NCI-H2196 treated with DMSO at 0.1 percent for 48 hours (cell line): ENCODE results near the gene NAA30.
A peak's percentile ranks its signal among the peaks of the same experiment; 100 is the strongest.
"Not testable (repeated sequence)": the region's sequence is repeated elsewhere in the genome, so short reads cannot be mapped to it uniquely, and the experiment has no call there.

Source experiments
- DNase-seq: peaks from one replicate; lab custom pipeline; 2025; ENCODE audit not compliant: unreplicated experiment; lab: John Stamatoyannopoulos, UW

NAA30 gene

DNA sequence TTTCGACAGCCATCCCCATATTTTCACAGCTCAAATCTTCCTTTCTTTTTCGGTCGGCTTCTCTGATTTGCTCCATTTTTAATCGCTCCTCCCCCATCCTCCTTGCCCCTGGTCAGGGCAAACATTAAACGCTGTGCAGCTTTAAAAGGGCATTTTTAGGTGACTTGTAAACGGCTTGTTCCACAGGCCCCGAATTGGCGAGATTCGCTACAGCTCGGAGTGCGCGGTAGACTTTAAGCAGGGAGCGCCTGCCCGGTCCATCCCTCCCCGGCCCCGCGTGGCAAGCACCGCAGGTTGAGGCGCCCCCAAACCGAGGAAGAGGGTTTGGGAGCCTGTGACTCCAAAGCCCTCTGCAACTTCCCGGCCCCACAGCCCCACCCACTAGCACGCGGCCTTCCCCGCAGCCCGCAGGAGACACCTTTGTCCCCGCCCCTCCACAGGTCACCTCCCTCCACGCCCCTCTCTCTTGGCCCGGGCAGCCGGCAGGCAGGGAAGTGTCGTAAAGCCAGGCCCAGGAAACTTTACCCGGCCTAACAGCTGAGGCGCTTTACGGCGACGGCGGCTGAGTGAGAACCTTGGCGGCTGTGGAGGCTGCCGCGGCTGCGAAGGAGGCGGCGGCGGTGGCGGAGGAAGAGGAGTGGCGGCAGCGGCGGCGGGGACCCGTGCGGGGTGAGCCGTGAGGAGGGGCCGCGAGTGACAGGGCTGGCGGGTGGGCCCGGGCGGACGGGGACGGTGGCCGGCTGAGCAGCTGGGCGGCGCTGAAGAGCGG, at the start of gene NAA30:
Gene NAA30 (plus strand): TSS at position 550 of the 769 bp plus-strand sequence. CDS start 372 bp downstream, outside the sequence.
- DNase-seq, result peak; percentile 91

DNA sequence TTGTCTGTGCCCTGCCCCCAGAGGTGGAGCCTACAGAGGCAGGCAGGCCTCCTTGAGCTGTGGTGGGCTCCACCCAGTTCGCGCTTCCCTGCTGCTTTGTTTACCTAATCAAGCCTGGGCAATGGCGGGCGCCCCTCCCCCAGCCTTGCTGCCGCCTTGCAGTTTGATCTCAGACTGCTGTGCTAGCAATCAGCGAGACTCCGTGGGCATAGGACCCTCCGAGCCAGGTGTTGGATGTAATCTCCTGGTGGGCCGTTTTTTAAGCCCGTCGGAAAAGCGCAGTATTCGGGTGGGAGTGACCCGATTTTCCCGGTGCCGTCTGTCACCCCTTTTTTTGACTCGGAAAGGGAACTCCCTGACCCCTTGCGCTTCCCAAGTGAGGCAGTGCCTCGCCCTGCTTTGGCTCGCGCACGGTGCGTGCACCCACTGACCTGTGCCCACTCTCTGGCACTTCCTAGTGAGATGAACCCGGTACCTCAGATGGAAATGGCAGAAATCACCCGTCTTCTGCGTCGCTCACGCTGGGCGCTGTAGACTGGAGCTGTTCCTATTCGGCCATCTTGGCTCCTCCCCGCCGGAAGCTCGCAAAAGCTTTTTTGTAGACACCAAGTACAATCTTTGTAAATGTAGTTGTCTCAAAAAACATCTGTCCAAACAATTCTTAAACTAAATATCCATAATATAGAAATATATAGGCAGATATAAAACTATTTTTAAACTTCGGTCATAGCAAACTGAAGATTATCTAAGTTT, 46.7 kb upstream of the NAA30 start:
- not testable (repeated sequence) for DNase-seq

- DNase-seq, result no peak
These were observed 45.3 kb upstream of the NAA30 start for GRCh38 chr14:57345106-57345505.

DNA sequence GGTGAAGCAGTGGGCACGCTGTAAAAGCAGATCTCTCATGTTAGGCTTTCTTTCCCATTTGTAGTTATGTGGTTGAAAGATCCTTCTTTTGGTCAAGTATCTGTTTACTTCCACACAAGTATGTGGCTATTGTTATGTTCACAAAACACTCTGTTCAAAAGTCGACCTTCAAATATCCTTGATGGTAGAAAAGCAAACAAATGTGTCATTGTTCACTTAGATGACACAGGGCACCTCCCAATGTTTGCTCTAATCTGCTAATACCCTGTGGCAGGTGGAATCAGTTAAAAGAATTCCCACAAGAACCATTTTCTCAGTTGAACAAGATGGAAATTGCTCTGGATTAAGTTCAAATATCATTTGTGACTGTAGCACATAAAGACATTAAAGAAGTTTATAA, 43.6 kb upstream of the NAA30 start:
- DNase-seq, result no peak

- no peak for DNase-seq
These were observed 37.8 kb upstream of the NAA30 start for GRCh38 chr14:57352396-57353170.

GRCh38 chr14:57355081-57355800, 35.1 kb upstream of the NAA30 start:
- no peak for DNase-seq

DNA sequence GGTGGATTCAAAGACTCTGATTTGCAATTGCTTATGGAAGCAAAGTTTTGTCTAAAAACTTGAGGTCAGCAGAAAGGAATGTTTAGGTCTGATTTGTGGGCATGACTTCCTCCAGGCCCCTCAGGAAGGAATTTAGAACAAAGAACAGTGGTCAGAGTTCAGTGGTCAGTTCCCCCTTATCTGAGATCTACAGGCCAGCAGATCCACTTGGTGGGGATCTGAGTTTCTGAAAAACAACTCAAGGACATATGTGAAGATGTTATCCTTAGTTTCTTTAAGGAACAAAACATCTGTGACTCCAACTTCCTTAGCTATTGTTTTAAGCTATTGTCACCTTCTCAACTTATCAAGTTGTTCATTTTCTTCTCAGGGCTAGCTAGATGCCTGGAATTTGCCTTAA, 28.0 kb upstream of the NAA30 start:
- DNase-seq, result no peak

GRCh38 chr14:57364659-57365450, 25.5 kb upstream of the NAA30 start:
- no peak for DNase-seq

DNA sequence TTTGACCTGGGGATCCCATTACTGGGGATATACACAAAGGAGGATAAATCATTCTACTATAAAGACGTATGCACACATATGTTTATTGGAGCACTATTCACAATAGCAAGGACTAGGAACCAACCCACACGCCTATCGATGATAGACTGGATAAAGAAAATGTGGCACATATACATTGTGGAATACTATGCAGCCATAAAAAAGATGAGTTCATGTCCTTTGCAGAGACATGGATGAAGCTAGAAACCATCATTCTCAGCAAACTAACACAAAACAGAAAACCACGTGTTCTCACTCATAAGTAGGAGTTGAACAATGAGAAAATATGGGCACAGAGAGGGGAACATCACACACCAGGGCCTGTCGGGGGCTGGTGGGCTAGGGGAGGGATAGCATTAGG, 20.2 kb upstream of the NAA30 start:
- DNase-seq, result not testable (repeated sequence)

DNA sequence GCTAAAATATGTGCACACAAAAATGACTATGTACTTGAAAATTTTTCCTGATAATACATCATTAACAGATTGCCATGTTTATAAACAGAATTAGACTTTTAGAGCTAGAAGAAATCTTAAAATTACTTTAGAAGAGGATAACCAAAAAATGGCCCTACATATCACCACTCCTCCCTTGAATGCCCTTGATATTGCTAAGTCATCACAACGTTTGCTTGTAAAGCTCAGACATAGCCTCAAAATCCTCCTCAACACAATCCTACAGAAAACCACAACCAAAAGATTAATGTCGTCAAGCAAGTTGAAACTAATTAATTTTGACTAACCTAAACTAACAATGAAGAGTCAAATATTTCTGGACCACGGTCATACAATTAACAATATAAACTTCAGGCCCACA, 19.4 kb upstream of the NAA30 start:
- no peak for DNase-seq

DNA sequence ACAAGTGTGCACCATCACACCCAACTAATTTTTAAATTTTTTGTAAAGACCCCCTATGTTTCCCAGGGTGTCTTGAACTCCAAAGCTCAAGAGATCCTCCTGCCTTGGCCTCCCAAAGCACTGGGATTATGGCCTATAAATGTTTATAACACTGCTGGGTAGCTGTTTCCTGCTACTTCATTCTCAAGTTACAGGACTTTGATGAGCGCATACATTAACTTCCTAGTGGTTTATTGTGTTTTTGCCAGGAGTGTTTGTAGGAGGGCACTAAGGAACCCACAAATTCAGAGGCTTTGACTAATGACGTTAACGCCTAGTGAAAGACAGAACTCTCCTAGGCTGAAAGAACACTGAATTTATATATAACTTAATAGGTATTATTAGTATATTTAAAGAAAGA, 15.2 kb upstream of the NAA30 start:
- no peak for DNase-seq

DNA sequence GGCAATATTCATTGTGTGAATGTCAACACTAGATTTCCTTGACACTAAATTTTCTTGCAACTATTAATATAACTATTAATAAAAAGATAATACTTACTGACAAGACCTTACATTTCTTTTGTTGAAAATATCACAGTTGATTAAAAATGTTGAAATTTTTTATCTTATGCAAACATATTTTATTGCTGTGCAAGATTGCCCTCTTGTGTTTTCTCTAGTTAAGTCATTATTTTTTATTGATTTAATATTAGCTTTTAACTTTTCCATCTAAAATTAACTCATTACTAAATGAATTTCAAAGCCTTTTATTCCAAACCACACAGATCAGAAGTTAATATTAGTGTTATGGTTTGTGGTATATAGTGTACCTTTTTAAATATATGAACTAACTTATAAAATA, 11.7 kb upstream of the NAA30 start:
- no peak for DNase-seq

- no peak for DNase-seq
These were observed 9.5 kb upstream of the NAA30 start for GRCh38 chr14:57380935-57381334.

GRCh38 chr14:57382283-57382682, 8.1 kb upstream of the NAA30 start:
- no peak for DNase-seq

DNA sequence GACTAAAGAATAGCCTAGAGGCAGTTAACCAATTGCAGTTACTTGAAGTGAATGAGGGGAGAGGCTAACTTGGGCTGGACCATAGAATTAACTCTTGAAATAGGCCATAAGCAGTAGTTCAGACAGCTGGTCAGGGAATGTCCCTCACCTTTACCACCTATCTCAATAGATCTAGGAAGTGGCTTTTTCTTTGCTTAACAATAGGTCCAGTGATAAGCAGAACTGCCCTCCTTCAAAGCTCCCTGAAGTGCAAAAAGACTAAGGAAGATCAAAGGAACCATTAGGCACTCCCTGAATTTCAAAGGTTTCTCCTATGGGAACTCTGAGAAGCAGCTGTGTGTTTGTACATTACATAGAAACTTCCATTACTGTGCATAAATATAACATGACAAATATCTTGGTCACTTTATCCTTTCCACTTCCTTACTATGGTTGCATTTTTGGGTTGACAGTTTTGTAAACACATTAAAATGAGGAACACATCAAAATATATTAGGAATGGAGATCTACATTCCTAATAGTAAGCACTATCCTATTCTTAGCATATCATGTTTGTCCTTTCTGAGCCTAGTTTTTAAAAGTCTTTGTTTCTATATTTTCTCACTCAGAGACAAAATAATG, 7.2 kb upstream of the NAA30 start:
- DNase-seq, result no peak

GRCh38 chr14:57388067-57388466, 2.3 kb upstream of the NAA30 start:
- no peak for DNase-seq

DNA sequence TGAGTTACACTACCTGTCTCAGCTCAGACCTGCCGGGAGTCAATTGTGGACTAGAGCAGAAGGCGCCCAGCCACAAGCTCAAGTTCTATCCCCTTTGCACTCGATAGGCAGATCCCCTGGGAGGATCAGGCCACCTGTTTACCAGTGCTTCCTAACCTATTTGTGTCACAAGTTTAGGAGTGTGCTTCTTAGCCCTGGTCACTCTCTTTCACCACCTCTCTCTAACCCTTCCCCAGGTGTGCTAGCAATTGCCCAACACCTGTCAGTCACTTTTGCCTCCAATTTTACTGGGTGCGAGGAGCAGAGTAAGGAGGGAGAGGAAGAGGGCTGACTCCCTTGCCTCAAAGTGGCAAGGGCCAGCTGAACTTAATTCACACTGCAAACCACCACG, 745 bp upstream of the NAA30 start:
- no peak for DNase-seq

GRCh38 chr14:57390806-57391516, 575 bp downstream of the NAA30 start:
- no peak for DNase-seq

- DNase-seq, result no peak
These were observed 1.3 kb downstream of the NAA30 start for GRCh38 chr14:57391517-57392195.
